DLD1 (cell line): ENCODE data around the gene C11orf68.

Experiments
- in situ Hi-C: cut with HindIII; loops from 2 replicates; pipeline ENCODE4 v1.10.0; 2017; ENCODE audit warnings: low sequenced_read_pairs

Gene C11orf68

DNA sequence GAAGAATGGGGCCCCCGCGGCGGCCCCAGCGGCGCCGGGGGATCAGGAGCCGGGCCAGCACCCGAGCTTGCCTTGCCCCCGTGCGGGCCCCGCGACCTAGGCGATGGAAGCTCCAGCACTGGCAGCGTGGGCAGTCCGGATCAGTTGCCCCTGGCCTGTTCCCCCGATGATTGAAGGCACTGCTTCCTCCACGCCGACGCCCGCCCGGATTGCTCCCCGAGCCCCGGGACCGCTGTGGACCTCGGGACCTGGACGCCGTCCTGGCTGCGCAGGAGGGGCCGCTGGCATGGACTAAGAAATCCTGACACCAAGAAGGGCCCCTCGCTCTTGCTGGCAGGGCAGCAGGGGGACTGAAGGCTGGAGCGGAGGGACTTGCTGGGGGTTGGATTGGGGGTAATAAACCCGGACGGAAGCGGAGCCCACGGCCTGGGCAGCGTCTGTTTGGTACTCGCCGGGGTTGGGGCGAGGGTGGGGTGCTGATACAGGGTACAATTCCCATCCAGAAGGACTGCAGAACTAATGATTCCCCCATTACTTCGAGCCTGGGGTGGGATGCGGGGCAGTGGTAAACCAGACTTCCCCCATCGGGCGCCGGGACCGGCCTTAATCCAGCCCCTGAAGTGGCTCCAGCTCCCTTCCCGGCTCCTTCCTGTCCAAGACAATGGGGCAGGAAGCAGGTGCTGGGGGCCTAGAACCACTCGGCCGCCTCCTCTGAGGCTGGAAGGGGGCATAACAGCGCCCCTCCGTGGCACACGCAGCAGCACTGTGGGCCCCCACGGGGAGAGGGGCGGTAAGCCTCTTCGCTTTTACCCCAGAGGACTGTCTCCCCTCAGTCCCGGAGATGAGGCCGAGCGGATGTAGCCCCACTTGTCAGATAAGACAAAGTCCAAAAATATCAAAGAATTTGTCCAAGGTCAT is 27.4 kb downstream of the C11orf68 start:
- in situ Hi-C loops = no loop called here

DNA sequence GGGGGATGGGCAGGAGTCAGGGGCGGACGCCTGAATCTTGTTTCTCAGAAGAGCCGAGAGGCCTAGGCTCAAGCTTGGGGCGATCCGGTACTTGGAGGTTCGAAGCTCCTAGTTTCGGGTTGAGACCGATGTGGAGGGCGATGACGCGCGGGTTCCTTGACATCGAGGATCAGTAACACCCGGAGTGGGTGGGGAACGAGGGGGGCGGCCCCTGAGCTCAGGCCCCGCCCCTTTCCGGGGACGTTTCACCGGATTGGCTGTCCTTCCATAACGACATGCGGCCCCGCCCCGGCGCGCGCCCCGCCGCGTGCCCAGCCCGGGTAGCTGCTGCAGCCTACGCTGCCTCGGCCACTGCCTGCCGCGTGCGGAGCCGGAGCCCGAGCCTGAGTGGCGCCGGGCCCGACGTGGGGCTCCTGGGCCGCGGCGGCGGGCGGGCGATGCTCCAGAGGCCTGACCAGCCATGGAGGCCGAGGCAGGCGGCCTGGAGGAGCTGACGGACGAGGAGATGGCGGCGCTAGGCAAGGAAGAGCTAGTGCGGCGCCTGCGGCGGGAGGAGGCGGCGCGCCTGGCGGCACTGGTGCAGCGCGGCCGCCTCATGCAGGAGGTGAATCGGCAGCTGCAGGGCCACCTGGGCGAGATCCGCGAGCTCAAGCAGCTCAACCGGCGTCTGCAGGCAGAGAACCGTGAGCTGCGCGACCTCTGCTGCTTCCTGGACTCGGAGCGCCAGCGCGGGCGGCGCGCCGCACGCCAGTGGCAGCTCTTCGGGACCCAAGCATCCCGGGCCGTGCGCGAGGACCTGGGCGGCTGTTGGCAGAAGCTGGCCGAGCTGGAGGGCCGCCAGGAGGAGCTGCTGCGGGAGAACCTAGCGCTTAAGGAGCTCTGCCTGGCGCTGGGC is 28.3 kb downstream of the C11orf68 start, which contains the start of gene CCDC85B:
Gene CCDC85B (plus strand): TSS at position 350 of the 895 bp plus-strand sequence. CDS start 111 bp downstream, at position 461.
- in situ Hi-C loops = no loop called here

DNA sequence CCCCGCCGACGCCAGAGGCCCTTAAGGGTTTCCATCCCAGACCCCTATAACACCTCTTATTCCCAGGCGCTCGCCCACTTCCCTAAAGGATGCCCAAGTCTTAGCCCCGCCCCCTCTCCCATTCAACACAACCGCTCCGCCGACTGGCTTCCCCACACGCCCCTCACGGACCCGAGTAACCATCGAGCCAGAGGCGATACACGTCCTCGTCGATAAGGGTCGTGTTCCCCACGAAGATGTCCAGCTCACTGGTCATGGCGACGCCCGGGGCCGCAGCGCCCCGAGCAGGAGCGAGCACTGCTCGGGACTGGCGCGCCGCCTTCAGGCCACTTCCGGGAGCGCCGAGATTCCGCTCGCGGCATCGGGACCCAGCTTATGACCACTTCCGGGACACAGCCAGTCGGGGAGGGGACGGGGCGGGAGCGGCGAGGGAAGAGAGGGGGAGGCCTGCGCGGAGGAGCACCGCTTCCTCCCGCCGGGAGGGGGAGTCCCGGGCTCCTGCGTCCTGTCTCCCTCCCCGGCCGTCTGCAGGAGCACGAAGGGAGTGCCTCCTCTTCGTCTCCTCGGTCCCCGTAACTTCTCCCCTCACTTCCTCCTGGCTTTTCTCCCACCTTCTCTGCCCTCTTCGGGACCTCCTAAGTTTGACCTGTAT is 30.6 kb downstream of the C11orf68 start, which contains the start of gene FIBP:
Gene FIBP (minus strand): TSS at position 309 of the 652 bp plus-strand sequence. CDS start 53 bp downstream, at position 256.
- in situ Hi-C loops = no loop called here

DNA sequence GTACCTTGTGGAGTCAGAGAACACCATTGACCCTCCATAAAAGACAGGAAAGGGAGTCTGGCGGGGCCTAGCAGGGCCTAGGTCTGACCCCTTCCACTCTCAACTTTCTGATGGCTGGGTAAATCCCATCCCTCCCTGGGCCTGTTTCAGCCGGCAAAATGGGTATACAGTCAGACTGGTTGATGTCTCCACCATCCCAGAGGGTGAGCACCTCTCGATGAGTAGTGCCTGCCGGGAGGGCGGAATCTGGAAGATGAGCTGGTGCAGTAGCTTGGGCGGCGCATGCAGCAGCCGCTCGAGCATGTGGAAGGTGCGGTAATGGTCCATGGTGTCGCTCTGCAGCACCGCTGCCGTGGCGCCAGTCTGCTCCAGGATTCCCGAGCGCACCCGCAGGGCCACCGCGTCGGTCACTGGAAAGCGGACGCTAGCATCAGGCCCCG is 31.1 kb downstream of the C11orf68 start:
- in situ Hi-C loops = no loop called here

DNA sequence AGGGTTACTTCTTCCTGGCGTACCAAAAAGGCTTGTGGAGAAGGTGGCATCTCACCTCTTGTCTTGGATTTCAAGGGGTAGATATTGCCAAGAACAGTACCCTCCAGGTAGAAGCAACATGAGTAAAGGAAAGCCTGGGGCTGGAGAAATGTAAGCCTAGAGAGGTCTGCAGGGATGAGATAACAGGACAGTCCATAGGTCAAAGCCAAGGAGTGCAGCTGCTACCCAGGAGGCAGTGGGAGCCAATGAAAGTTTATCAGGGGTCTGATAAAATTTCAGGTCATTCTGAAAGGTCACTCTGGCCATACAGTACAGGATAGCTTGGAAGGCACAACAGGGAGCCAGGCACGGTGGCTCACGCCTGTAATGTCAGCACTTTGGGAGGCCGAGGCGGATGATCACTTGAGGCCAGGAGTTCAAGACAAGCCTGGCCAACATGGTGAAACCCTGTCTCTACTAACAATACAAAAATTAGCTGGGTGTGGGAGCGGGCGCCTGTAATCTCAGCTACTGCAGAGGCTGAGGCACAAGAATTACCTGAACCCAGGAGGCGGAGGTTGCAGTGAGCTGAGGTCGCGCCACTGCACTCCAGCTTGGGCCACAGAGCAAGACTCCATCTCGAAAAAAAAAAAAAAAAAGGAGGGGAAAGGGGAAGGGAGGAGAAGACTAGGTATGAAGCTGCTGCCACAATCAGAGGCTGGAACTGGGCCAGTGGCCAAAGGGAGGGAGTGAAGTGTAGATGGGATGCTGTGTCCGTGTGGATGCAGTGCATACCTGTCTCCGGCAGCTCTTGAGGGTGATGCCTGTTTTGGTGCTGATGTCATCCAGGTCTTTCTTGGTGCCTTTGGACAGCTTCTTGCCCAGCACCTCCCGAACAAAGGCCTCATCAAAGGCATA is 31.8 kb downstream of the C11orf68 start:
- in situ Hi-C loops = no loop called here

DNA sequence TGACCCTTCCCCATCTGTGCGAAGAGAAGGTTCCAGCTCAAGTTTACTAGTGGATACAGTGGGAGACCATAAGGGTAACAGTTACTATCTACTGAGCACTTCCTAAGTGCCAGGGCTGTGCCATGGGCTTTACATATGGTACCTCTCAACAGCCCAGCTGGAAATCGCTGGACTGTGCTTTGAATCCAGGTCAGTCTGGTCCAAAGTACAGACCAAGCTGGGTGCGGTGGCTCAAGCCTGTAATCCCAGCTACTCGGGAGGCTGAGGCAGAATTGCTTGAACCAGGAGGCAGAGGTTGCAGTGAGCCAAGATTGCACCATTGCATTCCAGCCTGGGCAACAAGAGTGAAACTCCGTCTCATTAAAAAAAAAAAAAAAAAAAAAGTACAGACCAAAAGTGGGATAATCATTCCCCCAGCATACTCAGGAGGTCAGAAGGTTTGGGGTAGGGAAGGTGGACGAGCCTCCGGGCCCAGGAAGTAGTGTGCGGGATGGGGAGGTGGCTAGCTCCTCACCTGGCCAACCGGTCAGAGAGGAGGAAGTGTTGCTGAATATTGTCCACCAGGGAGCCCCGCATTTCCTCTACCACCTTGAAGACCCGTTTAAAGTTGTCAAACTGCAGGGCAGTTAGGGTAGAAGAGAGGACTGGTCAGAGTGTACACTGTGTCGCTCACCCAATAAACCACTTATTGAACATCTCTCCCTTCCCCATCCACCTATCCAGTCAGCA is 32.9 kb downstream of the C11orf68 start:
- in situ Hi-C loops = no loop called here

DNA sequence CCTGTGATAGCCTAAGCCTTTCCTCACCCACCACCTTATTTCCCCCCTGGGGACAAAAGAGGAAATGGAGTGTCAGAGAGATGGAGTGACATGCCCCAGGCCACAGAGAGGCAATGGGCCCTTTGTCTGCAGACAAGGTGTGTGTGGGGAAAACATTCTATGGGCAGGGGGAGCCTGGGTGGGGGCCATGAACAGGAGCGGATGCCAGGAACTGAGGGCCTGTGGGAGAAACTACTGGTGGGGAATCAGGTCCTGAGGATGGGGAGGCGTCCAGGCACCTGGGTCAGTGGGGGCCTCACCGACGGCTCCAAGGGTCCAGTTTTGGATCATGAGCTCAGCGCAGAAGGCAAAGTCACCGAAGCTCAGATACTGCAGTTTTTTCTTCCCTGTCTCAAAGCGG is 33.6 kb downstream of the C11orf68 start:
- in situ Hi-C loops = no loop called here

DNA sequence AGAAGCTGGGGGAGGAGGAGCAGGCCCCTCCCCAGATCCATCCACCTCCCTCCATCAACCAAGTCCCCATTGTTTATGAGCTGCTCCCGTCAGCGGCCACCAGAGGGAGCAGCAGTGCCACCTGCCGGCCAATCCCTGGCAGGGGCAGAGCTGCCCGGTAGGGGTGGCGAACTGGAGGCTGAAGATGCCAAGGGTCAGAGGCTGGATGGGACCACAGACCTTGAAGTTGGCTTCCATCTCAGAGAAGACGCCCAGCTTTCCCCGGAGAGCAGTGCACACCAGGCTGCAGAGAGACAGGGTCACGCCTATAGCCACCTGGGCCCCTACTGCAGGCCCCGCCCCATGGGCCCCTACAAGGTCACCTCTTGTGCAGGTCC is 34.2 kb downstream of the C11orf68 start:
- in situ Hi-C loops = no loop called here

DNA sequence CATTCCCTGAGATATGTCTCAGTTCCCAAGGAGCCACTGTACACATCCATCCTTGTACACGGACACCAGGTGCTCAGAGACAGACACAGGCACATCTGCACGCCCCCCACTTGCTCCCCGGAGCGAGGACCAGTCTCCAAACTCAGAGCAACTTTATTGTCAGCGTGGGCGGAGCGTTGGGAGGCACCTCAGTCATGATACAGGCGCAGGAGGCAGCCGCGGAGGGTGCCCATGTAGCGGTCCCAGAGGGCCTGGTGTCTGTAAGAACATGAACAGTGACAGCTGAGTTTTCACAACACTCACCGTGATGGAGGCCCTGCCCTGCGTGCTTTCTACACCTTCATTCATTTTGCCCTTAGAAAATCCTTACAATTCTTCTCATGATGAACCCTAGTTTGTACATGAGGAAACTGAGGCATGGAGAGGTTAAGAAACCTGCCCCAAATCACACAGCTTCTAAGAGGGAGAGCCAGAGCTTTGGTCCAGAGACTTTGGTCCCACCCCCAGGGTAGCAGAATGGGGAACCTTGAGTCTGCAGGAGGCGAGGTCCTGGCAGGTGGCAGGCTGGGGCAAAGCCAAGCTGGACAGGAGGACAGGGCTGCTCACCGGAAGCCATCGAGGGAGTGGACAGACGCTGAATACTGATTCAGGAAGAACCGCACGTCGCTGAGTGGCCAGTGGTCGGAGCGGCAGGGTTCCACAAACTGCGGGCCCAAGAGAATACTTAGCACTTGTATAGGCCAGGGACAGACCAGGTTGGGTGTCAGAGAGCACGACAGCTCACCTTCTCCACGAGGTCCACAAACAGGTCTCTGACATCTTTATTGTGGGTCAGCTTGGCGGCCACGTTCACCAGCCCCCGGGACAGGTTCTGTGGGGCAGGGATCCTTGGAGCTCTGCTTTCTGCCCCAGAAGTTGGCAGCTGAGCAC is 34.8 kb downstream of the C11orf68 start:
- in situ Hi-C loops = no loop called here

DNA sequence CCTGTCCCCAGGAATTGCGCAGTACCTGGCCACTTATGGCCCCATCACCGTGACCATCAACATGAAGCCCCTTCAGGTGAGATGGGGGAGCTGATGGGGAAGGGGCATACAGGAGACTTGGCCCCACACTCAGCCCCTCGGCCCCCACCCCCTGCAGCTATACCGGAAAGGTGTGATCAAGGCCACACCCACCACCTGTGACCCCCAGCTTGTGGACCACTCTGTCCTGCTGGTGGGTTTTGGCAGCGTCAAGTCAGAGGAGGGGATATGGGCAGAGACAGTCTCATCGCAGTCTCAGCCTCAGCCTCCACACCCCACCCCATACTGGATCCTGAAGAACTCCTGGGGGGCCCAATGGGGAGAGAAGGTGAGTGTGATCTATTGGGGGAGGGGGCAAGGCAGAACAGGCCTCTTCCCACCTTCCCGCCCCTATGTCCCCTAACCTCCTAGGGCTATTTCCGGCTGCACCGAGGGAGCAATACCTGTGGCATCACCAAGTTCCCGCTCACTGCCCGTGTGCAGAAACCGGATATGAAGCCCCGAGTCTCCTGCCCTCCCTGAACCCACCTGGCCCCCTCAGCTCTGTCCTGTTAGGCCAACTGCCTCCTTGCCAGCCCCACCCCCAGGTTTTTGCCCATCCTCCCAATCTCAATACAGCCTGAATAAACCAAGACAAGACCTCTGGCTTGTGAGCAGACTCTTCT is 35.7 kb downstream of the C11orf68 start:
- in situ Hi-C loops = no loop called here

DNA sequence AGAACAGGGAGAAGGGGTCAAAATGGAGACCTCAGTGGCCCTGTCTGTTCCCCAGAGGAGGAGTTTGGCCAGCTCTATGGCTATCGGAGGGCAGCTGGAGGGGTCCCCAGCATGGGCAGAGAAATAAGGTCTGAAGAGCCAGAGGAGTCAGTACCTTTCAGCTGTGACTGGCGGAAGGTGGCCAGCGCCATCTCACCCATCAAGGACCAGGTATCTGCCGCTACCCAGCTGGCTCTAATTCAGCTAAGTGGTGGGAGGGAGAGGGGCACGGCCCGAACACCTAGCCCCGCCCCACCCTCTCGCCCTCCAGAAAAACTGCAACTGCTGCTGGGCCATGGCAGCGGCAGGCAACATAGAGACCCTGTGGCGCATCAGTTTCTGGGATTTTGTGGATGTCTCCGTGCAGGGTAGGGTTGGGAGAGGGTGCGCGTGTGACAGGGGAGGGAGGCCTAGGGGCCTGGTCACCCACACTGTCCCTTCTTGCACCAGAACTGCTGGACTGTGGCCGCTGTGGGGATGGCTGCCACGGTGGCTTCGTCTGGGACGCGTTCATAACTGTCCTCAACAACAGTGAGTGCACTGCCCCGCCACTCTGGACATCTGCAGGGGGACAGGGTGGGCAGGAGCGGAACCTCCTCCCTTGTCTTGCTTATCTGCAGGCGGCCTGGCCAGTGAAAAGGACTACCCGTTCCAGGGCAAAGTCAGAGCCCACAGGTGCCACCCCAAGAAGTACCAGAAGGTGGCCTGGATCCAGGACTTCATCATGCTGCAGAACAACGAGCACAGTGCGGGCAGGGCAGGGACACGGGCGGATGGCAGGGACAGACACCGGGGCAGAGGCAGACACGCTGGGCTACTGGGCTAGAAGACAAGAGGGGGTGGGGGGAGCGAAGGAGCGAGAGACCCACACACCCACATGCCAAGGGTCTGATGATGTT is 36.5 kb downstream of the C11orf68 start:
- in situ Hi-C loops = no loop called here

DNA sequence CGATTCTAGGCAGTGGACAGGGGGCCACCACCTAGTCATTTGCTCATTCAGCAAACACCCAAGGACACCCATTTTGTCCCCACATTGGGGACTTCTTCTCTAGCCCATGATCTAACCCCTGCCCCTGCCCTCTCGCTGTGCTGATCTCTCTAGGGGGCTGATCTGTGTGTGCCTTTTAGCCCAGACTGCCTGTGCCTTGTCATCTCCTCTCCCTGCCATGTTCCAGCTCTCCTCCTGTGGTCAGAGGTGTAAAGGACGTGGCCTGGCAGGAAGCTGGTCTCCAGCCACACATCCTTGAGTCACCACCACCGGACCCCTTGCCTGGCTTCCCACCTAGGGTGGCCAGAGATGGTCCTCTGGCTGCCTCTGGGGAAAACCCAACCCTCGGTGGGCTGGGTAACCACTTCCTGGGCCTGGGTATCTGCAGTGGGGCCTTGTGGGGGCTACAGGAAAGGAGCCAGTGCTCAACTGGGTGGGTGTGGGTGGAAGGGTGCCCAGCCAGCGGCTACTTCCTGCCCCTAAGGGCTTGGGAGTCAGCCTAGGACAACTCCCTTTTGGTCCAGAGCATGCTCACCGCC is 37.9 kb downstream of the C11orf68 start:
- in situ Hi-C loops = no loop called here

DNA sequence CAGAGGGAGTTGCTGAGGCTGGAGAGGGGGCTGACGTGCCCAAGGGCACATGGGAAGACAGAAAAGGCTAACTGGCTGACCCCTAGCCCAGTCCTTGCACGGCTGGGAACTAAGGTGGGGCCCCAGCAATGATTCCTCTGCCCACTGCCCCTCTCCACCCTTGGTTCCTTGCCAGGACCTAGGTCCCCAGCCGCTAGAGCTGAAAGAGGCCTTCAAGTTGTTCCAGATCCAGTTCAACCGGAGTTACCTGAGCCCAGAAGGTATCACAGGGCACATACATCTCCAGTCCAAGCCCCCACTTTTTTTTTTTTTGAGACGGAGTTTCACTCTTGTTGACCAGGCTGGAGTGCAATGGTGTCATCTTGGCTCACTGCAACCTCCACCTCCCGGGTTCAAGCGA is 38.8 kb downstream of the C11orf68 start:
- in situ Hi-C loops = no loop called here

DNA sequence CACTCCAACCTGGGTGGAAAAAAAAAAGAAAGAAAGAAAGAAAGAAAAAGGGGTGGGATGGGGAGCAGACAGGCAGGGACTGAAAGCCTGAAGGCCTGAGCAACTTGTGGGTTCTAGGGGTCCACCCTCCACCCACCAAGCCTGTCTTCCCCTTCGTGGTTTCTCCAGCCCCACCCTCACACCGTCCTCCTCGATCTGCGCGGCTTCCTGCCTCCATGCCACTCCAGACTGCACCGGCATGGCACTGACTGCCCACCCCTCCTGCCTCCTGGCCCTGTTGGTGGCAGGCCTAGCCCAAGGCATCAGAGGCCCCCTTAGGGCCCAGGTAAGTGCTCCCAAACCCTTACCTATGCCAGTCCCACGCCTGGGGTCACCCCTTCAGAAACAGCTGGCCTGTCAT is 39.2 kb downstream of the C11orf68 start, which contains the start of gene CTSW:
Gene CTSW (plus strand): TSS at position 221 of the 400 bp plus-strand sequence. CDS start 18 bp downstream, at position 239.
- in situ Hi-C loops = no loop called here

DNA sequence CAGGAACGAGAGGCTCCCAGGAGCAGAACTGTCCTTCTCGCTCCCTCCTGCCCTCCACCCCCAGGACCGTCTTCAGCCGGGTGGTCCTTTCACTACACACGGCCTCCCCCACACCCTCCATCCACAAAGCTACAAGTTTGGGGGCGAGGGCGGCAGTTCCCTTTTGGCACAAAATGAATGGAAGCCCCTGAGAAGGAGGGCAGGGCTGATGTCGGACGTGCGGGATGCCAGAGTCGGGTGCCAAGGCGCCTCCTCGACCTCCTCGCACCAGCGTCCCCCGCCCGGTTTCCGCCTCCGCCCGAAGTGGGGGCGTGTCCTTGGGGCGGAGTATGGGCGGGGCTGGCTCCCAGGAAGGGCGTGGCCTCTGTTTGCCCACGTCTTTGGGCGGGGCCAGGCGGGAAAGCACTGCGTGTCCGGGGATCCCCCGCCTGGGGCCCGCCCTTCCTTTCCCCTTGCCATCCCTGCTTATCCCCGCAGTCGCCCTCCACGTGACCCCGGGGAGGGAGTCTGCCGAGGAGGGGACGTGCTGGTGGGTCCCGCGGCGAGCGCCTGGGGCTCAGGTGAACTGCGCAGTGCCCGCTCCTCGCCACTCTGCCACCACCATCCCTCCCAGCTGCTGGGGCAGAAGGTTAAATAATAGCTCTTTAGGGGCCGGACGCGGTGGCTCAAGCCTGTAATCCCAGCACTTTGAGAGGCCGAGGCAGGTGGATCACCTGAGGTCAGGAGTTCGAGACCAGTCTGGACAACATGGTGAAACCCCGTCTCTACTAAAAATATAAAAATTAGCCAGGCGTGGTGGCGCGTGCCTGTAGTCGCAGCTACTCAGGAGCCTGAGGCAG is 45.3 kb downstream of the C11orf68 start:
- in situ Hi-C loops = no loop called here
